Measurements from ENCODE around the gene AGBL5. TPM values are rescaled to one million over a fixed set of nuclear protein-coding genes. Genes with fewer than 3 reads are reported as not detected.

AGBL5 gene
- total RNA-seq, 4 donors from 2014 or later: 12.1 to 14.4 (median 14.3) TPM

DNA sequence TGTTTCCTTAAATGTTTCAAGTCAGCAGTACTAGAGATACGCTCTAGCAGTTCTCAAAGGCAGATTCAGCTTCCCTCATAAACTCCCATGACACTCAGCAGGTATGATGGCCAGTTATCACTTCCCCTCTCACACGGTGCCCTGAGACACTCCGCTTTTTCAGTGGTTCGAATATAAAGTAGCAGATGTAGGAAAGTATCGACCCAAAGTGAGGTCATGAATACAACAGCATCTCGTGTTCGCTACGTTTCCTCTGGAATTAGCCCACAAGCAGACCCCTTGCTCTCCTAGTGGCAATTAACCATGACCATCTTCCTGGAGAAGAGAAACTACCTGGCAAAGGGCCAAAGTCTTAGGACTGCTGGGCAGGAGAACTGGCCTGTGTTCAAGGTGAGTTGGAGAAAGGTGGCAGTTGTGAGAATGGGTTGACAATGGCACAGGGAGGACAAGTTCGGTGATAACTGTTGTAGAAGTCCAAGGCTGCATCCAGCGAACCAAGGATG, 9.3 kb upstream of the AGBL5 start:
- WGBS, 2 donors: 71 to 74% methylated on average over 10 of the region's 10 CpGs
- no peaks in the 10 kb centered on the region for H3K9me3 ChIP-seq
- H3K4me1 ChIP-seq: no peaks in the 10 kb centered on the region
- H3K4me3 ChIP-seq: no peak overlapping the region
- no peak overlapping the region for H3K27ac ChIP-seq
- no peaks in the 10 kb centered on the region for H3K27me3 ChIP-seq
- no peak for TF ChIP-seq CTCF (IDR thresholded peaks at IDR 0.05)
- no peak for TF ChIP-seq EP300 (IDR thresholded peaks at IDR 0.05)
- TF ChIP-seq POLR2A (IDR thresholded peaks at IDR 0.05): no peak
- no peak for DNase-seq (ENCODE audit: low spot score in 2 of 2)
- H3K36me3 ChIP-seq: peaks cover 0 to 49% (median 33%) of the 10 kb centered on the region in 3 donors

DNA sequence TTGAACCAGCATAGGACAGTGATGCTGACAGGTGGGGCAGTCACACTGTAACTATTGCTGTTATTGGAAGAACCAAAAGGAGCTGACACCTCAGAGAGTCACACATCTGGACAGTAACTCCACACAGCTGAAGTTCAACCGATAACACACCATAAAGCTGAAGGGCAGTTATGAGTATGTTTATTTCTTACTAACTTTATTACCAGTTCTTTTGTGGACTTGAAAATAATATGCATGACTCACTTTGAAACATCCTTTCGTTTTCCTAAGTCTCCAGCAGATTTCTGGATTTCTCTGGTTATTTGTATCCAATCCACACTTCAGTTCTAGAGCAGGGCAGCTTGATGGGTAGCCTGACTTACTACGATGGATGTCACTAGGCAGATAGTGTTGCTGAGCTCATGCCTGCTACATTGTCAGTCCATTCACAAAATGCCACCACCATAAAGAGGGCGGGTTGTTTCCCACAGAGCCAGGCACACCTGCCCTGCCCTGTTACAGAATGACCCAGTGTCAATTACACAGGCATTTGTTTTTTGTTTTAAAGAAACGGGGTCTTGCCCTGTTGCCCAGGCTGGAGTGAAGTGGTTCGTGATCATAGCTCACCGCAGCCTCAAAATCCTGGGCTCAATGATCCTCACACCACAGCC, 8.4 kb upstream of the AGBL5 start:
- WGBS, 2 donors: 85 to 86% methylated on average over 7 of the region's 7 CpGs
- H3K27ac ChIP-seq: no peak overlapping the region
- TF ChIP-seq CTCF (IDR thresholded peaks at IDR 0.05) (no peak), EP300 (IDR thresholded peaks at IDR 0.05) (no peak), POLR2A (IDR thresholded peaks at IDR 0.05) (no peak)

DNA sequence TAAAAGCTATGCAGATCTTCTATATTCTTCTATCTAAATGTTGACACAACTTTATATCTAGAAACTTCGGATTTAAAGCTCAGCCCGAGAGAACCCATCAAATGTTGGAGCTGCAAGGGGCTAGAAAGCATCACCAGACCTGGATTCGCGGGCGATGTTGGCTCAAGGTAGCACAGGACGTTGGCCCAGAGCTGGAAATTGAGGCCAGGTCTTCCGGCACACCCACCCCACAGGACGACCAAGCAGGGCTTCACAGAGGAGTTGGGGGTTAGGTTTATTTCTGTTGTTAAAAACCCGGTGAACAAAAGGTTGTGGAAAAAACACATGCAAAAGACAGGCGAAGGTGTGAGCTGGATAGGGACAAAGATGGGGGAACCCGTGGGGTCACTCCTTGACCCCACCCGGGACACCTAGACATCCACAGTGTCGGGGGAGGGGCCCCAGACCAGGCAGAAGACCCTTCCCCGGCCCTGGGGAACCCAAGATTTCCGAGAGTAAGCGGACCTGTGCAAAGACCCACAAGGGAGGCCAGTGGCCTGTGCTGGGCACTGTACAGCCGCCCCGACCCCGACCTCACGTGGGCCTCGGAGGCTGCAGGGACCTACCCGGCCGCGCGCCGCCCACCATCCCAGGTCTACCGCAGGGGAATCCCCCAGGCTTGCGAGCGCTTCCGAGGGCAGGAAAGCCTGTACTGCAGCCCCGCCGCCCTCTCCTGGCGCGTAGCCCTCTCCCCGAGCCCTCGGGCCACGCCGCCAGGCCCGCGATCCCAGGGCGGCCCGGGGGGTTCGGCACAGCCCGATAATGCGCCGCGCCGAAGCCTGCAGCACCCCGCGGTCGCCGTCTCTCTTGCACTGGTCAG, 1.8 kb upstream of the AGBL5 start:
- H3K27ac ChIP-seq: peak overlapping the region; percentile 83 to 98 (median 94)
- peaks cover 0 to 19% (median 11%) of the 10 kb centered on the region in 4 donors for H3K4me1 ChIP-seq
- 13 to 27% methylated on average over 19 to 38 of the region's 52 CpGs for WGBS, 2 donors
- no peaks in the 10 kb centered on the region for H3K27me3 ChIP-seq
- no peaks in the 10 kb centered on the region for H3K9me3 ChIP-seq
- peak in 1 of 2 donors; percentile 17 for DNase-seq (ENCODE audit: low spot score in 2 of 2)
- TF ChIP-seq CTCF (IDR thresholded peaks at IDR 0.05): no peak
- TF ChIP-seq POLR2A (IDR thresholded peaks at IDR 0.05): no peak
- no peak for TF ChIP-seq EP300 (IDR thresholded peaks at IDR 0.05)
- H3K4me3 ChIP-seq: peak overlapping the region; percentile 82 to 99 (median 94)
- peaks cover 0 to 15% (median 0%) of the 10 kb centered on the region in 3 donors for H3K36me3 ChIP-seq

More for the DNA sequence above, 8.4 kb upstream of the AGBL5 start:
- Histone ChIP-seq H3K4me1 (no peaks in the 10 kb centered on the region), H3K27me3 (no peaks in the 10 kb centered on the region), H3K36me3 (peaks cover 0 to 40% (median 24%) of the 10 kb centered on the region in 3 donors), H3K4me3 (no peak overlapping the region), H3K9me3 (no peaks in the 10 kb centered on the region)
- DNase-seq (ENCODE audit: low spot score in 2 of 2): no peak

DNA sequence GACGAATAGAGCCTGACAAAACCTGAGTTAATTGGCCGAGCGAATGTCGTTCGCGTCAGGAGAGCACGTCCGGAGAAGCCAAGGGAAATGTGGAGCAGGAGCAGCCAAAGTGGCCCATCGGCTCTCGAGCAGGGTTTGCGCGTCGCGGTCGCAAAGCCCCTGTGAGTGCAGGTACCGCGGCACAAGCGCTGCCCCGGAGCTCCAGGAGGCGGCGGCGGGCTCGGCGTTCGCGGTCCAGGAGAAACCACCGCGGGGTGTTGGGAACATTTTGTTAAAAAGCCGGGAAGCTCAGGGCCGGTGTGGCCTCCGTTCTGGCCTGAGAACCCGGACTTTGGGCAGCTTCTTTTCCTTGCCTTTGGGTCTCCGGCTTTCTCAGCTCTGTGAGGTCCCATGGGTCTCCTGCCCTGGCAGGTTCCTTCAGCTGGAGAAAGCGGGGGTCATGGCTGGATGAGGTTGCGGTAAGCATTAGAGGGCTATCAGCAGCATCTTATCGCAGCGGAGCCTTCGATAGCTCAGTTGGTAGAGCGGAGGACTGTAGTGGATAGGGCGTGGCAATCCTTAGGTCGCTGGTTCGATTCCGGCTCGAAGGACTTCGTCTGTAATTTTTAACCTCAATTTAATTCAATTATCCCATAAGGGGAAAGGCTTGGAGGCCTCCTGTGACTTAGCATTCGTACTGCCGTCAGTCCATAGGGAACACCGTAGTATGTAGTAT, 1.0 kb upstream of the AGBL5 start:
- TF ChIP-seq POLR2A (IDR thresholded peaks at IDR 0.05) (no peak), CTCF (IDR thresholded peaks at IDR 0.05) (peak; percentile 35 to 86 (median 52)), EP300 (IDR thresholded peaks at IDR 0.05) (peak; percentile 11 to 28)
- Histone ChIP-seq H3K27ac (peak overlapping the region; percentile 83 to 98 (median 94)), H3K4me3 (peak overlapping the region; percentile 82 to 99 (median 94)), H3K36me3 (peaks cover 0 to 23% (median 0%) of the 10 kb centered on the region in 3 donors), H3K27me3 (no peaks in the 10 kb centered on the region), H3K9me3 (no peaks in the 10 kb centered on the region), H3K4me1 (peaks cover 0 to 19% (median 11%) of the 10 kb centered on the region in 4 donors)
- peak; percentile 93 to 98 for DNase-seq (ENCODE audit: low spot score in 2 of 2)
- 0 to 1% methylated on average over 19 to 40 of the region's 48 CpGs for WGBS, 2 donors
